Omental fat pad (tissue), 4 donors: ENCODE results near the gene CRIM1. TPM values are rescaled to one million over a fixed set of nuclear protein-coding genes. Genes with fewer than 3 reads are reported as not detected.

Source experiments
- ATAC-seq: fragments of 150-250 bp; one replicate; pipeline ENCODE4 v1.9.1; 2016; ENCODE audit warnings: mild to moderate bottlenecking, moderate library complexity; ENCODE audit not compliant: low FRiP score
- DNase-seq: peaks from one replicate; pipeline ENCODE4 v3.0.0-alpha.2; 2019; ENCODE audit warnings: low spot score
- CTCF ChIP-seq, 3 donors: fragments of 450-650 bp; IDR thresholded peaks; one replicate each; pipeline ENCODE4 v1.5.1; 2016 to 2017; ENCODE audit warnings: antibody characterized with exemption in 3 of 3, mild to moderate bottlenecking in 3 of 3, moderate library complexity in 2 of 3
- total RNA-seq, 4 donors: library from RNA; depleted of rRNA; stranded (reverse); fragments of >200 nt; gene quantifications; one replicate each; pipeline ENCODE4 v1.1.0, GENCODE V29; 2016

The CRIM1 gene
- total RNA-seq, 4 donors from 2014 or later = 229 to 252 (median 233) TPM

DNA sequence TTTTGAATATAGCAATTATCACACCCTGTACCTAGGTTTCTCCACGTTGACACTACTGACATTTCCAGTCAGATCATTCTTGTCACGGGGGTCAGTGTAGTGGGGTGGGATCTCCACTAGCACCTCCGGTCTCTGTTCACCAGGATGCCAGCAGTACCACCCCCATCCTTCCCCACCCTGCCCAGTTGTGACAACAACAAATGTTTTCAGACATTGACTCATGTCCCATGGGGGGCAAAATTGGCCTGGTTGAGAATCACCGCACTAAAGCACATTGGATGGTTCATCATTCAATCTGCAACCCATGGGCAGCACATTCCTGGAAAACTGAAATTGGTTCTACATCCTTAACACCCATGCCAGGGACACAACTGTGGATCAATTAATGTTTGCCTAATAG is 210.1 kb downstream of the CRIM1 start:
- TF ChIP-seq CTCF (IDR thresholded peaks at IDR 0.05) = no peak
- ATAC-seq (no peak), DNase-seq (no peak)

- DNase-seq (no peak), ATAC-seq (no peak)
- TF ChIP-seq CTCF (IDR thresholded peaks at IDR 0.05) = no peak
Measured at GRCh38 chr2:36566887-36567286, 211.3 kb downstream of the CRIM1 start.

DNA sequence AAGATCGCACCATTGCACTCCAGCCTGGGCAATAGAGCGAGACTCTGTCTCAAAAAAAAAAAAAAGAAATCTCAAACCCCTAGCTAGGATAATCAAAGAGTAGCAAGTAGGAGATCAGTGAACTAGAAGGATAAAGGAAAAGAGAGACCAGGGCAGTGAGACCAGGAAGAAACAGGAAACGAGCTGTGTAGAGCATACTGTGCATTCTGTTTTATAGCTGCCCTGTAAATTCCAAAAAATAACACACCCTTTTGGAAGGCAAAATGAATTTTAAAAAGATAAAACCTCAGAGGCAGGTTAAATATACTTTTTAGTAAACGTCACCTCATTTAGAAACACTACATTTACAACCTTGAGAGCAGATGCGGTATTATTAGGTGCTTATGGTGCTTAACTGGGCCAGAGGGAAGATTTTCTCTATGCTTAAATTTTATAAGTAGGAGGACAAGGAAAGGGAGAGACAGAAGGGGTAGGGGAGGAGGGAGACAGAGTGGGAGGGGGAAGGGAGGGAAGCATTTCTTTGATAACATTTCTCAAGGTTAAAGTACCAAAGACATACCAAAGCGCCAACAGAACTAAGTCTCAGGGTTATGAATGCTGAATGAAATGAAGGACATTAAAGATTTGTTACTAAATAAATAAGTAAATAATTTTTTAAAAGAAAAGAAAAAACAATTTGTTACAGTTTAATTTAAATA is 212.3 kb downstream of the CRIM1 start:
- TF ChIP-seq CTCF (IDR thresholded peaks at IDR 0.05) = no peak
- DNase-seq (no peak), ATAC-seq (no peak)

DNA sequence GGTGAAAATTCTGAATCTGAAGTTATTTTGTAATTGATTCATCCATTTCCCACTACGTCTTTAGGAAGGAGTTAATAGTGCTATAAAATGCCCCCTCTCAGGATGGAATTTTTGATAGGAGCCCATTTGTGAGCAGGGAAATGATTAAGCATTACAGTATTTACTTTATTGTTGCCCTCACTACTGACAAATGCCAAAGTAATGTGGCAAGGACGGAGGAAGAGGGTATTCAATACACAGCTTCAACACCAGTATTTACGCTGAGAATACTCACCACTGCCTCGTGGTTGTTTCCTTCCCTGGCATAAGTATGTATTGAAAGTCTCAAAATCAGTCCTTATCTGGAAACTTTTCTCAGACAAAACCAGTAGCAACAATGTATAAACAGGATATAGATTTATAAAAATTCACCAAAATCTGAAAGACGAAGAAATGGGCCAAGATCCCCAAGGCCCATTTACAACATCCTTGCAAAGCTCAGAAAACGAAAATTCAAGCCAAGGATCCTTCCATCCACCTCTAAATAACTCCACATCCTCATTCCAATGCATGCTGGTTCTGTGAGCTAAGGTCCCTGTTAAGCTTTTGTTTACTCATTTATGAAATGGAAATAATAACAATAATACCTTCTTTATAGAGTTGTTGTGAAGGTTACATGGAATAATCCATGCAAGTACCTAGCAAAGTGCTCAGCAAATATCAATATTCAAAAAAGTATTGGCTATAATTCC is 213.1 kb downstream of the CRIM1 start:
- no peak for TF ChIP-seq CTCF (IDR thresholded peaks at IDR 0.05)
- DNase-seq = no peak

GRCh38 chr2:36569267-36569856 is 213.8 kb downstream of the CRIM1 start:
- no peak for DNase-seq
- ATAC-seq = no peak
- TF ChIP-seq CTCF (IDR thresholded peaks at IDR 0.05) = no peak

More for the DNA sequence above, 213.1 kb downstream of the CRIM1 start:
- peak; percentile 35 for ATAC-seq

DNA sequence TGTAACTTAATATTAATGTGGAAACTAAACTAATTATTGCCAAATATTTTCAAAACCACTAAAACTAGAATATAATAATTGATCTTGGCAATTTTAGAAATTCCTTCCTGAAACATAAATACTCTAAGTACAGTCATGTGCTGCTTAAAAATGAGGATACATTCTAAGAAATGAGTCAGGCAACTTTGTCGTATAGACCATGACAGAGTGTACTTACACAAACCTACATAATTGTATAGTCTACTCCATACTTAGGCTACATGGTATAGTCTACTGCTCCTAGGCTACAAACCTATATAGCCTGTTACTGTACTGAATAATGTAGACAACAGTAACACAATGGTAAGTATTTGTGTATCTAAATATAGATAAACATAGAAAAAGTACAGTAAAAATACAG is 214.8 kb downstream of the CRIM1 start:
- no peak for ATAC-seq
- DNase-seq = no peak
- TF ChIP-seq CTCF (IDR thresholded peaks at IDR 0.05) = no peak
